Stimulated activated CD4-positive, alpha-beta T cell treated with anti-CD3 and anti-CD28 coated beads, Interleukin-4, amount 100 ng/mL, for 24 hours (primary cell): ENCODE measurements around the gene GLMN.
A peak's percentile ranks its signal among the peaks of the same experiment; 100 is the strongest.

ENCODE experiments used
- DNase-seq: peaks from one replicate; pipeline ENCODE4 v3.0.0-alpha.2; 2020

GLMN gene, protein sequence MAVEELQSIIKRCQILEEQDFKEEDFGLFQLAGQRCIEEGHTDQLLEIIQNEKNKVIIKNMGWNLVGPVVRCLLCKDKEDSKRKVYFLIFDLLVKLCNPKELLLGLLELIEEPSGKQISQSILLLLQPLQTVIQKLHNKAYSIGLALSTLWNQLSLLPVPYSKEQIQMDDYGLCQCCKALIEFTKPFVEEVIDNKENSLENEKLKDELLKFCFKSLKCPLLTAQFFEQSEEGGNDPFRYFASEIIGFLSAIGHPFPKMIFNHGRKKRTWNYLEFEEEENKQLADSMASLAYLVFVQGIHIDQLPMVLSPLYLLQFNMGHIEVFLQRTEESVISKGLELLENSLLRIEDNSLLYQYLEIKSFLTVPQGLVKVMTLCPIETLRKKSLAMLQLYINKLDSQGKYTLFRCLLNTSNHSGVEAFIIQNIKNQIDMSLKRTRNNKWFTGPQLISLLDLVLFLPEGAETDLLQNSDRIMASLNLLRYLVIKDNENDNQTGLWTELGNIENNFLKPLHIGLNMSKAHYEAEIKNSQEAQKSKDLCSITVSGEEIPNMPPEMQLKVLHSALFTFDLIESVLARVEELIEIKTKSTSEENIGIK

DNA sequence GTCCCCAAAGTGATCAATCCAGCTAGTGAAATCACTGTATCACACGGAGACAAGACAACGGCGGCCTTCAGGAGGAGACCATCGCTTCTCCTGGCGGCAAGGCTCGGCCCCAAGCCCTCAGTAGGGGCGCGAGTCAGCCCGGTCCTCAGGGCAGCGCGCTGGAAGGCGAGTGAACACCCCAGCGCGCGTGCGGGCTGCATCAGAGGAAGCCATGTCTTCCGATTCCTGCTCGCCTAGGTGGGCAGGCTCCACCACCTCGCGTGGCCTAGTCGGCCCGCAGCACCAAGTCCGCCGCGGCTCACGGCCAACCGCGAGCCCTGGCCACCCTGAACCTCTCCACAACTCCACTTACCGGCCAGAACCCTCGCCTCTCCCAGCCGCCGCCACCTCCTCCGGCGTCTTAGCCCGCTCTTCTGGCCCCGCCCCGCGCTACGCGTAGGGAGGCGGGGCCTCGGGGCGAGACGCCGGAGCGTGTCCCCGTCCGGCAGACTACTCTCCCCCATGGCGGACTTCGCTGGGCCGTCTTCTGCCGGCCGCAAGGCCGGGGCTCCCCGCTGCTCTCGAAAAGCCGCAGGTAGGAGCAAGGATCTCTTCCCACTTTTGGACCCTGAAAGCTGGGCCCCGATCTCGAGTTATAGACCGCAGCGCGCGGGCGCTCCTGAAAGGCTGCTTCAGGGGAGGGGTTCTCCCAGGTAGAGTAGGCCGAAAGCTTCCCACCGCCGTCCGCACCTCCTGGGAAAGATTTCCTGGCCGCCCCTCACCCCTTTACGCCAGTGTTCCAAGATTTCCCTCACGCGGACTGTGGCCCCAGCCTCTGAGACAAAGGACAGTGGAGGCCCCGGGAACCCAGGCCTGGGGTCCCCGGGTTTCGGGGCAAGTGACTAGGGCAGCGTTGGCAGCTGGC, at the start of gene GLMN, which contains the start of gene RPAP2:
Gene GLMN (minus strand): TSS at position 415 of the 904 bp plus-strand sequence. CDS start 988 bp downstream, outside the sequence.
Gene RPAP2 (plus strand): TSS at position 487 of the 904 bp plus-strand sequence. CDS start 15 bp downstream, at position 502.
- DNase-seq = peak; percentile 72

DNA sequence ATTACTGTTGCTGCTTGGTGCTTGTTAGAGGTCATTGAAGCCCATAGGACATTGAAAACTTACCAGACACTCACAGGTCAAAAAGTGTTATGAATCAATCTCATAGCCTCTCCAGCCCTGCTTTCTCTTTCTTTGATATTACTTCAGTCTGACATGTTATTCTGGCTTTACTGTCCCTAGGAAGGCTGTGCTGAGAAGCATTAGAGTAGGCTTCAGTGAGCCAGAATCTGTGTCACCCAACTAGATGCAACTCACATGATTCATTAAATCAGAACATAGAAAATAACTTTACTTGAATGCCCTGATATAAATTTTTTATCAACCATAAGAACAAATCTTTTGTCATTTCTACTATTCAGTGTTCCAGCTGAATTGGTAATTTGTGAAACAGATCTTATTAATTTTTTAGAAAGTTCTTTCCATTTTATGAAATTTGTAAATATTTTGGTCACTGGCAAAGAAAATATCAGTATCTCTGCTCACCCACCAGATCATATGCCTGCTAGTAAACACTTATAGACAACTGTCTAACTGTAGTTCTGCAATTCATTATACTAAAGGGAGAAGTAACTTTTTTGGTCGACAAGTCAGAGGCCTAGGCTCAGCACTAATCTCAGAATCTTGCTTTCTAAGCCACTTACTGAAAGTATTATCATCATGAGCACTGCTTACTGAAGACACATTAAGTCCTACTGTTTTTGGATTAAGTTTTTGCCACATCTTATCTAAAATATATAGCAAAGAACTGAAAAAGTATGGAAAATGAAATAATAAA, 48.3 kb upstream of the GLMN start:
- DNase-seq = no peak

DNA sequence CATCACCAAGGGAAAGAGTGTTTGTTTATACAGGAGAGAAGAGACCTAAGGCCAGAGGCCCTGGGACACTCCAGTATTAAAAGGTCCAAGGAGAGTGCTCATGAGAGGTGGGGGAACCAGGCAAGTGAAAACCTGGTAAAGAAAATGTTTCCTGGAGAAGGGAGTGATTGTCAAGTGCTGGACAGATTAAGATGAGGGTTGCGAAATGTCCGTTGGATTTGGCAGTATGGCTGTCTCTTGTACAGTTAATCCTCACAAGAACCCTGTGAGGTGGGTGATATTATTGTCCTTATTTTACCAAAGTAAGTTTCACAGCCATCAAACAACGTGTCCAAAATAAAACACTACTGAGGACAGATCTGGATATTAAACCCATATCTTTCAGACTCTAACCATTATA, 44.3 kb upstream of the GLMN start:
- no peak for DNase-seq

DNA sequence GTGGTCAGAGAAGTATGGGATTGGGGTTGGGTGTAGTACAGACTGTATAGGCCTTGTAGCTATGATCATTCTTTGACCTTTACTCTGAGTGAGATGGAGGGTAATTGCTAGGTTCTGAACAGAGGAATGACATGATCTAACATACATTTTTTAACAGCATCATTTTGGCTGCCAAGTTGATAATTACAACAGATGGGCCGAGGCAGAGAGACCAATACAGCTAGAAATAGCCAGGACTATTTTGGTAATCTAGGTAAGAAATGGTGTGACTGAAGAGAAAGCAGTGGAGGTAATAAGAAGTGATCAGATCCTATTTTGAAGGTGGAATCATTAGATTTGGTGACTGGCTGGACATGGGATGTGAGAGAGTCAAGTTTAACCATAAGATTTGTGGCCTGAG, 43.6 kb upstream of the GLMN start:
- no peak for DNase-seq

DNA sequence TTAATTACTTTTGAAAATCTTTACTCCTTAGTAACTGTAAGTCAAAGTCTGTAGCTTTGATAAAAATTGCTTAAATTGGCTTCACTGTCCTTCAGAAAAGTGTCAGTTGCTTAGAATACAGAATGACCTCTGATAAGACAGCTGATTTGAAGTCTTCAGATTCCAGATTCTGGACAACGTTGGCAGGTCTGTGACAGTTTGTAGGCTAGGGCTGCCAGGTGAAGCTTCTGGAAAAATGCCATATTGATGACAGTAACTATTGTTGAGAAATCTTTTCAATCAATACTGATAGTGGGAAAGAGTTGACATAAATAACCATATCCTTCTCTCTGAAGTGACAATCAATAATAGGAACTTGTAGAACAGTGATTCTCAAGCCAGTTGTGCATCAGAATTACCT, 41.4 kb upstream of the GLMN start:
- no peak for DNase-seq

DNA sequence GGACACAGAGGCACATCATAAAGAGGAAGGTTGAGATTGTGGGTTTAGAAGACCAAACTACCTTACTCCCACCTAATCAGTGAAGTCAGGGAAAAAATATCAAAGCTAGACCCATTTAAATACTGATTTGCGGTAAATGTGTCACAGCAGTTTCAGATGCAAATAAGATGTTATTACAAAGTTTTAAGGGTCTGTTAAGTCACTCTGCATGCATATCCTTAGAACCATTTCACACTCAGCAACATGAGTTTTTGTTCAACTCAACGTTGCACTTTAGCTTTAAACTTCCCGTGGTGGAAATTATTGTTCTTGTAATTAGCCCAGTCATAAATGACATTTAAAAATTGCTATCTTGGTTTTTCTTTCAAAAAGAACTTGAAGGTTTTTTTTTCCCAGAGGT, 34.9 kb upstream of the GLMN start:
- no peak for DNase-seq

DNA sequence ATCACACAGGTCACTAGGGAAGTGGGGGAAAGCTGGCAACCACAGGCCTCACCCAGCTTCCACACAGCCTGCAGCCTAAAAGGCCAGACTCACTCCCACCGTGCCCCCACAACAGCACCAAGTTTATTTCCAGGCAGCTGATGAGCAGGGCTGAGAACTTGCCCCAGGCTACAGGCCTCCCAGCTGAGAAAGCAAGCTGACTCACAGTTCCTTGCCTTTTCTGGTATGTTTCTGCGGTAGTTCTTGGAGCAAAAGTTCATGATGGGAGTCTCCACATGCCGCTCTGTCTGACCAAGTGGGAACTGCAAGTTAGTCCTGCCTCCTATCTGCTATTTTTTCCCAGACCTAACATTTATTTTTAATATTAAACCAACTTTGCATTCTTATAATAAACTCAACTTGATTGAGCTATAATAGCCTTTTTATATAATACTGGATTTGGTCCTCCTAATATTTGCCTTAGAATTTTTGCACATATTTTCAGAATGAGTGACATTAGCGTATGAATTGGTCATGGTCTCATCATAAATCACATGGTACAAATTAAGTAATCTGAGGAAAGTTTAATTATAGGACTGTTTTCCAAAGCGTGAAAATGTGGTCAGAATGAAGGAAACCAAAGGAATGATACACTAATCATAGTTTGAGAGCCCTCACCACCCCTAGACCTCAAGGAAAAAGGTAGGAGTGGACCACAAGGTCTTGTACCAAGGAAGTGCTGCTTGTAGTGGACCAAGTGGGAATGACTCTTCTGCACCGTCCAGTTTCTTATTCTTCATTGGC, 30.8 kb upstream of the GLMN start:
- DNase-seq = no peak

DNA sequence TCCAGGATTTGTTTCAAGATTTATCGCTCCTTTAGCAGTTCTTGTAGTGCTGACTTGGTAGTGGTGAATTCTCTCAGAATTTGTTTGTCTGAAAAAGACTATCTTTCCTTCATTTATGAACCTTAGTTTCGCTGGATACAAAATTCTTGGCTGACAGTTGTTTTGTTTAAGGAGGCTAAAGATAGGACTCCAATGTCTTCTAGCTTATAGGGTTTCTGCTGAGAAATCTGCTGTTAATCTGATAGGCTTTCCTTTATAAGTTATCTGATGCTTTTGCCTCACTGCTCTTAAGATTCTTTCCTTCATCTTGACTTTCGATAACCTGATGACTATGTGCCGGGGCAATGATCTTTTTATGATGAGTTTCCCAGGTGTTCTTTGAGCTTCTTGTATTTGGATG, 29.0 kb upstream of the GLMN start:
- no peak for DNase-seq

DNA sequence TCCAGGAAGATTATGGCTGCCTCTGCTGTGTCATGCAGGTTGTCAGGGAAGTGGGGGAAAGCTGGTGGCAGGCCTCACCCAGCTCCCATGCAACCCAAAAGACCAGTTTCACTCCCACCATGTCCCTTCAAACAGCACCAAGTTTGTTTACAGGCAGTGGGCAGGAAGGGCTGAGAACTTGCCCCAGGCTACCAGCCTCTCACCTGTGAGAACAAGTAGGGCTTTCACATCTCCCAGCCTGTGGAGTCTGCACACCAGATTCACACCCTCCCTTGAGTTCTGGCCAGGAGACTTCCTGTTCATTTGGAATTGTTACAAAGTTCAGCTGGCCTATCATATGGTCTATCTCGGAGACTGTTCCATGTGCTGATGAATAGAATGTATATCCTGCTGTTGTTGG, 27.9 kb upstream of the GLMN start:
- no peak for DNase-seq

DNA sequence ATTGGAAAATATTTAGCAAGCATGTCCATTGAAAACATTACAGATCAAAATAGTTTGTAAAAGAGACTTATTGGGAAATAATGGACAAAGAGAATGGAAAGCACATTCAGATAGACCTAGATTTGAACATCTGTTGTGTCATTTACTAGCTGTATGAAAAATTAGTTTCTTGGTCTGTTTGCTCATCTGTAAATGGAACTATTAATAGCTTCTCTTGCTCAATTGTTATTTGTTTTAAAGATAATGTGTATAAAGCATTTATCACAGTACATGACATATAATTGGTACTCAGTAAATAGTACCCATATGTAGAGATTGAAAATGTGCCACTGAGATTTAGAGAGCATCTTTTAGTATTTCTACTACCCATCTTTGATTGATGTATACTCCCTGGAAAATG, 26.0 kb upstream of the GLMN start:
- no peak for DNase-seq

DNA sequence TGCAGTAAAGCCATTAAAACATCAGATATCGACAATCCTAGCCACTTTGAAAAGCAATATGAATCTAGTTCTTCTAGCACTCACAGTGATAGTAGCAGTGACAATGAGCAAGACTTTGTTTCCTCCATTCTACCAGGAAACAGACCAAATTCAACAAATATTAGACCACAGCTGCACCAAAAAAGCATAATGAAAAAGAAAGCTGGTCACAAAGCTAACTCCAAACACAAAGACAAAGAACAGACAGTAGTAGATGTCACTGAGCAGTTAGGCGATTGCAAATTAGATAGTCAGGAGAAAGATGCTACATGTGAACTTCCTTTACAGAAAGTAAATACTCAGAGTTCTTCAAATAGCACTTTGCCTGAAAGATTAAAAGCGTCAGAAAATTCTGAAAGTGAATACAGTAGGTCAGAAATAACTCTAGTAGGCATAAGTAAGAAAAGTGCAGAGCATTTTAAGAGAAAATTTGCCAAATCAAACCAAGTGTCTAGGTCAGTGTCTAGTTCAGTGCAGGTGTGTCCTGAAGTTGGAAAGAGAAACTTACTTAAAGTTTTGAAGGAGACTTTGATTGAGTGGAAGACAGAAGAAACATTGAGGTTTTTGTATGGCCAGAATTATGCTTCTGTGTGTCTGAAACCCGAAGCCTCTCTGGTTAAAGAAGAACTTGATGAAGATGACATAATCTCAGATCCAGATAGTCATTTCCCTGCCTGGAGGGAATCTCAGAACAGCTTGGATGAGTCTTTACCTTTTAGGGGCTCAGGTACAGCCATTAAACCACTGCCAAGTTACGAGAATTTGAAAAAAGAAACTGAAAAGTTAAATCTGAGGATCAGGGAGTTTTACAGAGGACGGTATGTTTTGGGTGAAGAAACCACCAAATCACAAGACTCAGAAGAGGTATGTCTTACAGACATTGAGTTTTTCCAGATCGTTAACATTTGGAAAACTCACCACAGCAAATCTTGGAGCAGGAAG, 25.0 kb upstream of the GLMN start:
- DNase-seq = no peak

DNA sequence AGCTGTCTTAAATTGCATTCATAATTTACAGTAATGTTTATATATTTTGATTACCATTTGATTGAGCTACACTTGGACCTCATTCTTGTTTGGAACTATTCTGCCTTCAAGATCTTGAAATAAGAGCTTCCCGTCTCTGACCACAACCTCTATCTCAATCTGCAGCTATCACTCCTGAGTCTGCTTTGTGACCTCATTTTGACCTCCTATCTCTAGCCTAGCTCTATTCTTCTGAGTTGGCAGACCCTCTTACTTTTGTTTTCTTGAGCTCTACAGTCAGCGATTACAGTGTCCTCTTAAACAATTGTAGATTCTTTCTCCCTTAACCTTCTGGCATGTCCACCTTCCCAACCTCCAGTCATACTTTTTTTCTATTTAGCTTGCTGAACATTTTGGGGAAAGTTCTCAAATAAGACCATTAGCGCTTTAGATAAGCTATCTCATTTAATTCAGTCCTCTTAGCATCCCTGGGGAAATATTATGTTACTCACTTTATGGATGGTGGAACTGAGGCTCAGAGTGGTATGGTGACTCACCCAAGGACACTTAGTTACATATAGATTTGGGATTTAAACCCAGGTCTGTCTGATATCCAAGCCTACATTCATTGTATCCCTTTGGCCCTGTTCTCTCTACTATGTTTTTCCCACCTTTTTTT, 19.2 kb upstream of the GLMN start:
- no peak for DNase-seq

DNA sequence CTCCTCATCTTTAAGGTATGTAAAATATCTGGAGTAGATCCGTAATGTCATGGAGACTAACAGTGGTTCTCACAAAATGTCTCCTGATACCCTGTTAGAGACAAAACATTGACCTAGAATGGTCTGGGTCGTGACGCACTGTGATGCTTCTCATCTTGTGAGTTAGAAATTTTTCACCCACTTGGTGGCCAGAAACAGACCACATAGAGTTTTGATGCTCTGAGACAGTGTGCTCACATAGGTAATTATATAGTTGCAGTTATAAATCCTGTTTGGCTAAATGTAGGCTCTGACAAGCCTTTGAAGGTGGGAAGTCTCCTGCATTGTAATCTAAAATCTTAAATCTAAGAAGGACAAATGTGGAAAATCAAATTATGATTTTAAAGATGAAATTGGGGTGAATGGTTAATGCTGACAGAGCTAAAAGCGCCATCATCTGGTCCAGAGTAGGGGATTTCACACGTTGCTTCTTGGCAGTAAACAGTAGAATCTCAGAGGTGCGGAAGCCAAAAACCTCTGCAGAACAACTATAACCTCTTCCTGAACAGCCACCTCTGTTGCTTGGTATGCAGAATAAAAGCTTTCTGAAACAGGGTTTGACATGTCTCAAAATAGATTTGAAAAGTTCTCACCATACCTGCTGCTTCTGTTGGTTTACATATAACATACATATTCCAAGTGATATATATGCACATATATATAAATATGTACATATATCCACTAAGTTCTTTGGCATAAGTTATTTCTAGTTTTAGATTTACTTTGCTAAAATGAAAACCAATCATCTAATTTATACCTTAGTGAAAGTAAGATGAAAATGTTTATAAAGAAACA, 17.2 kb upstream of the GLMN start:
- DNase-seq = peak; percentile 39

DNA sequence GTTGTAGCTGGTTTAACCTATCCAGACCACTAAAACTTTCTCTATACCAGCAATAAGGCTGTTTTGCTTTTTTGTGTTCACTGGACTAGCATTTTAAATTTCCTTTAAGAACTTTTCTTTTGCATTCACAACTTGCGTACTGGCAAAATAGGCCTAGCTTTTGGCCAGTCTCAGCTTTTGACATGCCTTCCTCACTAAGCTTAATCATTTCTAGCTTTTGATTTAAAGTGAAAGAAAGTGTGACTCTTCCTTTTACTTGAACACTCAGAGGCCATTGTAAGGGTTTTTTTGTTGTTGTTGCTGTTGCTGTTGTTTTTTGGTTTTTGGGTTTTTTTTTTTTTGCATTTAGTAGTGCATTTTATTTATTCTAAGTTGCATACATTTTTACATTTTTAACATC, 15.2 kb upstream of the GLMN start:
- no peak for DNase-seq

DNA sequence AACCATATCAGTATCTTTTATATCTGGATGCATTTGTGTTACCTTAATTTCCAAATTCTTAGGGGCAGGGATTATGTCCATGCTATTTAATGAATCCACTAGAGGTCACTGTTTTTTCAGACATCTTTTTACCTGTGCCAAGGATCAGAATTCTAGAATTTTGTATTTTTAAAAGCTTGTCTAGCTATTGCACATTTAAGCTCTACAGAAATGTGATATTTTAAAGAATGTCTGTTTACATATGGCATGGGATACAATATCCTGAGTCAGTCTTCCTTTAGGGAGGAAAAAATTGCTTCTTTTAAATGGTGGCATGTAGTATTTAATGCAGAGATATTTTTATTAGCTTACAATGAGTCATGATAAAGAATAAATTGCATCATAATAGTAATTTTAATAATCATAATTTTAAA, 11.4 kb upstream of the GLMN start:
- no peak for DNase-seq

DNA sequence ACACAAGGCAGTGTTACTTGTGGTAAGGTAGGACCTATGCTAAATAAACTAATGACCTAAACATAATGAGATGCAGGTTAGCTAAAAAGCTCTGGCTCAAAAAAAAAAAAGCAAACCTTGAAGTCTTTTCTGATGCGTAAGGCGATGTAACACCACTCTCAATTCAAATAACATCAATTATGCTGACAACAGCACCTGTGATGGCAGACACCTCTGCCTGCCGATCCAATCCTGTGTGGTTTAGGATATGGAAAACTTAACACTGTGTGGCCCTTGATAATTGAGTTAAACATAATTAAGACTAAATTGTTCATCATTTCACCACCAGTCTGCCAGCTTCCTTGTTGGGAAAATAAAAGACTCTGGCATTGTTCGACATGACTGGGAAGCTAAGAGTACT, 9.2 kb upstream of the GLMN start:
- no peak for DNase-seq

DNA sequence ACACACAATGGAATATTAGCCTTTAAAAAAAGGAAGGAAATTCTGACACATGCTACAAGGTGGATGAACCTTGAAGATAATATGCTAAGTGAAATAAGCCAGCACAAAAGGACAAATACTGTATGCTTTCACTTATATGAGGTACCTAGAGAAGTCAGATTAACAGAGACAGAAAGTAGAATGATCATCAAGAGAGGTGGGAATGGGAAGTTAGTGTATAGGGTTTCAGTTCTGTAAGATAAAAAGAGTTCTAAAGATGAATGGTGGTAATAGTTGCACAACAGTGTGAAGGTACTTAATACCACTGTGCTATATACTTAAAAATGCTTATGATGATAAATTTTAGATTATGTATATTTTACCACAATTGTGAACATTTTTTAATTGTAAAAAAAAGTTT, 7.2 kb upstream of the GLMN start:
- DNase-seq = no peak

DNA sequence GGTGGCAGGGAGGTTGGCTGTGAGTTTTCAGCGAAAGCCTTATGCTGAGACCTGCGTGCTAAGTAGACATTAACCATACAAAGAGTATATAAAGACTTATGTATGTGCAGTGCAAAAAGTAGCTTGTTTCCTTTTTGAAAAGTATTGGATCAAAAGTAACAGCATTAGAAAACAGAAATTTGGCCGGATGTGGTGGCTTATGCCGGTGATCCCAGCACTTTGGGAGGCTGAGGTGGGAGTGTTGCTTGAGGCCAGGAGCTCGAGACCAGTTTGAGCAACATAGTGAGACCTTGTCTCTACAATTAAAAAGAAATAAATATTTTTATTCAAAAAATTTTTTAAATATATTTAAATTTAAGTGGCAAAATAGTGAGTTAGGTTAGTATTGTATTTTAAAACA, 2.2 kb upstream of the GLMN start:
- no peak for DNase-seq
